CD4-positive, alpha-beta T cell (primary cell): ENCODE results near the gene SS18L1. TPM values are rescaled to one million over a fixed set of nuclear protein-coding genes. Genes with fewer than 3 reads are reported as not detected.

Experiments
- ATAC-seq: fragments of 200-7000 bp; cut with Tn5 transposase; one replicate; pipeline ENCODE4 v1.10.0; 2022; ENCODE audit warnings: mild to moderate bottlenecking; ENCODE audit not compliant: poor library complexity
- CTCF ChIA-PET: fragments of 350-600 bp; sonication (Branson Sonifier 250); formaldehyde crosslinking; loops from one replicate; lab custom pipeline; 2021; ENCODE audit warnings: antibody characterized with exemption, inconsistent platforms; lab: Charles Lee
- POLR2A ChIA-PET: fragments of 350-600 bp; sonication (Branson Sonifier 250); formaldehyde crosslinking; loops from one replicate; lab custom pipeline; 2021; ENCODE audit warnings: antibody characterized with exemption, inconsistent platforms; lab: Charles Lee
- DNase-seq, 14 experiments: peaks; one replicate each; pipeline ENCODE4 v3.0.0-alpha.2; 2013 to 2020; ENCODE audit warnings: mixed read lengths in 2 of 14
- H3K27ac ChIP-seq, 2 donors: one replicate each; pipeline versions ENCODE4 v1.5.1 to v1.7.0; 2013; ENCODE audit warnings: low read length in 2 of 2, low read depth in 1 of 2, mild to moderate bottlenecking in 1 of 2
- H3K27me3 ChIP-seq, 2 experiments: 1 replicate in 1 of 2; 2 replicates in 1 of 2; pipeline versions ENCODE4 v1.6.1 to v1.7.0; 2013; ENCODE audit warnings: low read length in 2 of 2, control low read depth in 1 of 2, mild to moderate bottlenecking in 1 of 2, moderate library complexity in 1 of 2; ENCODE audit not compliant: insufficient read depth in 2 of 2, control insufficient read depth in 1 of 2
- H3K36me3 ChIP-seq: one replicate; pipeline ENCODE4 v1.6.1; 2013; ENCODE audit warnings: low read length, control low read depth; ENCODE audit not compliant: insufficient read depth
- H3K4me1 ChIP-seq: one replicate; pipeline ENCODE4 v1.6.1; 2013; ENCODE audit warnings: low read length, control low read depth; ENCODE audit not compliant: insufficient read depth
- H3K4me3 ChIP-seq: one replicate; pipeline ENCODE4 v1.5.1; 2013; ENCODE audit warnings: mild to moderate bottlenecking, low read length, moderate library complexity
- H3K9me3 ChIP-seq, 2 experiments: 1 replicate in 1 of 2; 2 replicates in 1 of 2; pipeline versions ENCODE4 v1.6.1 to v1.7.0; 2013; ENCODE audit warnings: low read length in 2 of 2, mild to moderate bottlenecking in 2 of 2, control low read depth in 1 of 2, moderate library complexity in 1 of 2; ENCODE audit not compliant: control insufficient read depth in 1 of 2, insufficient read depth in 1 of 2
- H3K27ac Mint-ChIP-seq: one replicate; pipeline ENCODE4 v1.8.0; 2020; ENCODE audit warnings: mixed read lengths
- H3K27me3 Mint-ChIP-seq: one replicate; pipeline ENCODE4 v1.8.0; 2021; ENCODE audit warnings: mixed read lengths
- H3K36me3 Mint-ChIP-seq: one replicate; pipeline ENCODE4 v1.8.0; 2021; ENCODE audit warnings: low read depth, mixed read lengths
- H3K4me1 Mint-ChIP-seq: one replicate; pipeline ENCODE4 v1.8.0; 2021; ENCODE audit warnings: low read depth, mixed read lengths
- H3K4me3 Mint-ChIP-seq: one replicate; pipeline ENCODE4 v1.8.0; 2020; ENCODE audit warnings: mild to moderate bottlenecking, mixed read lengths
- H3K9me3 Mint-ChIP-seq: one replicate; pipeline ENCODE4 v1.8.0; 2020; ENCODE audit warnings: mixed read lengths
- CTCF ChIP-seq: fragments of 200-600 bp; IDR thresholded peaks from one replicate; pipeline ENCODE4 v1.8.0; 2022; ENCODE audit warnings: antibody characterized with exemption, mild to moderate bottlenecking
- intact Hi-C, 2 experiments: fragments of 100-400 bp; cut with DNase I in 1 of 2; cut with micrococcal nuclease in 1 of 2; formaldehyde crosslinking; loops; one replicate each; pipeline versions ENCODE4 v1.15.1 to v1.9.0; 2023 to 2025; cut with DNase I, micrococcal nuclease
- total RNA-seq, 174 experiments: library from RNA in 2 of 174; stranded (reverse) in 2 of 174; gene quantifications; one replicate each; pipeline ENCODE4 v1.2.3 and lab custom pipeline; 2021 to 2026

The SS18L1 gene
- total RNA-seq, 2 experiments from 2014 or later, result 12.8 to 13.4 TPM

- Mint-ChIP-seq H3K4me3 (peak overlapping the region; percentile 93), H3K27ac (peak overlapping the region; percentile 90), H3K27me3 (no peaks in the 10 kb centered on the region), H3K36me3 (peaks cover 52% of the 10 kb centered on the region), H3K9me3 (no peaks in the 10 kb centered on the region), H3K4me1 (peaks cover 60% of the 10 kb centered on the region)
- ATAC-seq, result no peak
- TF ChIP-seq CTCF, result no peak
- Histone ChIP-seq H3K9me3 (no peaks in the 10 kb centered on the region), H3K4me1 (peaks cover 46% of the 10 kb centered on the region), H3K36me3 (peaks cover 44% of the 10 kb centered on the region), H3K4me3 (peak overlapping the region; percentile 57), H3K27ac (no peak overlapping the region), H3K27me3 (no peaks in the 10 kb centered on the region)
- peak in 2 of 14 experiments; percentile 31 to 49 for DNase-seq
- POLR2A ChIA-PET, result interaction anchor here (1.0 to 3.0 kb wide), 6 partner anchors 11 to 97 kb away, joined by 3 to 24 read pairs (median 6); partner anchors contain the start of genes PSMA7 and TAF4
- CTCF ChIA-PET, result interaction anchor here (1.1 to 2.6 kb wide), 3 partner anchors 13 to 113 kb away, joined by 4 to 7 read pairs (median 4); no protein-coding TSS in a partner anchor
- intact Hi-C loops, result loop anchor here (1.0 to 5.0 kb wide), 6 partner anchors 13 to 264 kb away; partner anchors contain the start of genes ADRM1 (in 2 of the 2), OSBPL2 (in 1 of the 2) and RPS21 (in 1 of the 2)
Observed at GRCh38 chr20:62123450-62124118, 20.0 kb upstream of the SS18L1 start.

- Histone ChIP-seq H3K4me3 (no peak overlapping the region), H3K27ac (no peak overlapping the region), H3K36me3 (peaks cover 68% of the 10 kb centered on the region), H3K27me3 (no peaks in the 10 kb centered on the region), H3K9me3 (no peaks in the 10 kb centered on the region), H3K4me1 (peaks cover 45% of the 10 kb centered on the region)
- ATAC-seq (no peak), DNase-seq (no peak)
- Mint-ChIP-seq H3K36me3 (peaks cover 78% of the 10 kb centered on the region), H3K9me3 (no peaks in the 10 kb centered on the region), H3K27me3 (no peaks in the 10 kb centered on the region), H3K27ac (no peak overlapping the region), H3K4me3 (no peak overlapping the region), H3K4me1 (peaks cover 43% of the 10 kb centered on the region)
- TF ChIP-seq CTCF, result no peak
- ChIA-PET POLR2A (interaction anchor here (0.6 kb wide), 1 partner anchor 27 kb away, joined by 4 read pairs; no protein-coding TSS in a partner anchor), CTCF (interaction anchor here (1.0 to 2.6 kb wide), 2 partner anchors 10 to 115 kb away, joined by 3 to 7 read pairs; no protein-coding TSS in a partner anchor)
- intact Hi-C loops, result no loop called here
Observed at GRCh38 chr20:62126141-62126540, 17.4 kb upstream of the SS18L1 start.

- DNase-seq, result no peak
- ATAC-seq, result no peak
- Mint-ChIP-seq H3K4me3 (peak overlapping the region; percentile 42), H3K9me3 (no peaks in the 10 kb centered on the region), H3K27me3 (no peaks in the 10 kb centered on the region), H3K4me1 (peaks cover 49% of the 10 kb centered on the region), H3K36me3 (peaks cover 92% of the 10 kb centered on the region), H3K27ac (peak overlapping the region; percentile 71)
- CTCF ChIA-PET, result no interaction called here
- no peak overlapping the region for H3K4me3 ChIP-seq
- peaks cover 57% of the 10 kb centered on the region for H3K4me1 ChIP-seq
- H3K27me3 ChIP-seq, result no peaks in the 10 kb centered on the region
- POLR2A ChIA-PET, result no interaction called here
- H3K36me3 ChIP-seq, result peaks cover 85% of the 10 kb centered on the region
- intact Hi-C loops, result no loop called here
- no peak for TF ChIP-seq CTCF
- no peaks in the 10 kb centered on the region for H3K9me3 ChIP-seq
- no peak overlapping the region for H3K27ac ChIP-seq
Observed at GRCh38 chr20:62127799-62128198, 15.8 kb upstream of the SS18L1 start.
